Peyer's patch (tissue), 4 donors: ENCODE measurements around the gene STK39.

ENCODE experiments used
- POLR2A ChIP-seq, 2 donors: fragments of 450-650 bp; IDR thresholded peaks; one replicate each; pipeline ENCODE4 v1.5.1; 2017; ENCODE audit warnings: antibody characterized with exemption in 2 of 2, mild to moderate bottlenecking in 2 of 2, moderate library complexity in 2 of 2
- TF ChIP-seq, protein P1 (sequence below), 6 experiments: fragments of 450-650 bp in 4 of 6; fragments of 200-600 bp in 2 of 6; sonication (generic) in 1 of 6; IDR thresholded peaks; one replicate each; pipeline ENCODE4 v1.5.1; 2017 to 2019; ENCODE audit warnings: antibody characterized with exemption in 6 of 6, mild to moderate bottlenecking in 3 of 6, moderate library complexity in 1 of 6

DNA sequence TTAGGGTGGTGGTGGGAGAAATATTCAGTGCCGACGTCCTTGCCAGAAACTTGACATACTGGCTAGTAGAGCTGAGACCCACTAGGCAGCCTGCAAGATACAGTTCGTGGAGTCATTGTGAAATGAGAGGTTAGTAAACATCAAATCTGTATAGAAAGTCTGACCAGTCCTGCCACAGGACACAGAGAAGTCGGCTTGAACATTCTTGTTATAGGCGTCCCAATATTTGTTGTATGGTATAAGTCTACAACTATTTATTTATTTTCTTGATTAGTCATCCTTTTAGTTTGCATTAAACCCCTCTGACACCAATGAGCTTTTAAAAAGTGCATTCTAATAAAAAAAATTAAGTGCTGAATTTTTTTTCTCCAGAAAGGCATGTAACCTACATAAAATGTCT, 265.4 kb downstream of the STK39 start:
- TF ChIP-seq, protein P1, sequence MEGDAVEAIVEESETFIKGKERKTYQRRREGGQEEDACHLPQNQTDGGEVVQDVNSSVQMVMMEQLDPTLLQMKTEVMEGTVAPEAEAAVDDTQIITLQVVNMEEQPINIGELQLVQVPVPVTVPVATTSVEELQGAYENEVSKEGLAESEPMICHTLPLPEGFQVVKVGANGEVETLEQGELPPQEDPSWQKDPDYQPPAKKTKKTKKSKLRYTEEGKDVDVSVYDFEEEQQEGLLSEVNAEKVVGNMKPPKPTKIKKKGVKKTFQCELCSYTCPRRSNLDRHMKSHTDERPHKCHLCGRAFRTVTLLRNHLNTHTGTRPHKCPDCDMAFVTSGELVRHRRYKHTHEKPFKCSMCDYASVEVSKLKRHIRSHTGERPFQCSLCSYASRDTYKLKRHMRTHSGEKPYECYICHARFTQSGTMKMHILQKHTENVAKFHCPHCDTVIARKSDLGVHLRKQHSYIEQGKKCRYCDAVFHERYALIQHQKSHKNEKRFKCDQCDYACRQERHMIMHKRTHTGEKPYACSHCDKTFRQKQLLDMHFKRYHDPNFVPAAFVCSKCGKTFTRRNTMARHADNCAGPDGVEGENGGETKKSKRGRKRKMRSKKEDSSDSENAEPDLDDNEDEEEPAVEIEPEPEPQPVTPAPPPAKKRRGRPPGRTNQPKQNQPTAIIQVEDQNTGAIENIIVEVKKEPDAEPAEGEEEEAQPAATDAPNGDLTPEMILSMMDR (IDR thresholded peaks at IDR 0.05), result no peak
- TF ChIP-seq POLR2A (IDR thresholded peaks at IDR 0.05), result no peak
